ENCODE results near the gene CYTH1. TPM values are rescaled to one million over a fixed set of nuclear protein-coding genes. Genes with fewer than 3 reads are reported as not detected.

The CYTH1 gene
- total RNA-seq, 1 experiment from 2014 or later, result 9.6 TPM

DNA sequence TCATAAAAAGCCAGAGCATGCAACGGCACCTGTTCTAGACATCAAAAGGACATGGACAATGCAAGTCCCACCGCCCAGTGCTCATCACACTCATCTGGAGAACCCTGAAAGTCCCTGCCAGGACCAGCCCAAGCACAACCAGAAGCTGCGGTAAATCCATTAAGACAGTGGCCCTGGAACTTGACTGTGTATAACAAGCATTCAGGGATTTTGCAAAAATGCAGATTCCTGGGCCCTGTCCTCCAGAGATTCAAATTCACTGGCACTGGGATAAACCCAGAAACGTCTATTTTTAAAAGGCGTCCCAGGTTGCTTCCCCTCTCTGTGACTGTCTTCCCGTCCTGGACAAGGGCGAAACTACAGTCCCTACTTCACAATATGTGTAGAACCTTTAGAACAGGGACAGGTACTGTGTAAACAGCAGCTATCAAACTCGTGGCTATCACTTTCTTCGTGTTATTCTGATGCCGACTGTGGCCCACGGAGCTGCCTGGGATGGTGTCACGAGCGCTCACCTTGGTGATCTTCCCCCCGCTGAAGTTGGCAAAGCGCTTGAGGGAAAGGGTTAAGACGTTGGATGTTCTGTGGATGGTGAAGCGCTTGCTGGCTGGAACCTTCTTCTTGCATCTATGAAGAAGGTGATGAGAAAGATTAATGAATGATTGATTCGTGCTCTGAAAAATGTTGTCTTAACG, 36.2 kb upstream of the CYTH1 start:
- Histone ChIP-seq H3K4me2 (ENCODE audit: low read depth, low read length, poor library complexity, severe bottlenecking) (no peak overlapping the region), H3K4me3 (ENCODE audit: low read length) (no peak overlapping the region)

DNA sequence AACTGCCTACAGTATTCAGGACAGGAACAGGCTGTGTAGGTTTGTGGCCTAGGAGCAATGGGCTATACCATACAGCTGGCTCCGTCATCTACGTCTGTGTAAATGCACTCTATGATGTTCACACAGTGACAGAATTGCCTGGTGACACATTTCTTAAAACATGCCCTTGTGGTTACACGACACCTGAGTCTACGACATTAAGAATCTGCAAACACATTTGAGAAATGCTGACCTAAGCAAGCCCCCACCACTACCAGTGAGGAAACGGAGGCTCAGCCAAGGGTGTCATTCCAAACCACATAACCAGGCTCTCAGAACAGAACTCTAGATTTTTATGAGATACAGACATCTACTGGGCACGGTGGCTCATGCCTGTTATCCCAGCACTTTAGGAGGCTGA, 35.0 kb upstream of the CYTH1 start:
- H3K36me3 ChIP-seq (ENCODE audit: insufficient read depth, low read length), result peaks cover 56% of the 10 kb centered on the region
- no peak overlapping the region for H3K4me3 ChIP-seq (ENCODE audit: low read length)
- H3K27me3 ChIP-seq (ENCODE audit: low read length), result no peaks in the 10 kb centered on the region
- no peak overlapping the region for H3K27ac ChIP-seq (ENCODE audit: low read length)
- no peaks in the 10 kb centered on the region for H3K9me2 ChIP-seq (replicated peaks; ENCODE audit: insufficient read depth, low read length)
- H2AFZ ChIP-seq (ENCODE audit: low read length), result no peak overlapping the region
- DNase-seq, result no peak
- no peaks in the 10 kb centered on the region for H3K4me1 ChIP-seq (ENCODE audit: low read length)
- no peak overlapping the region for H3K4me2 ChIP-seq (ENCODE audit: low read depth, low read length, poor library complexity, severe bottlenecking)
- H3K9me3 ChIP-seq (ENCODE audit: low read length), result no peaks in the 10 kb centered on the region
- no peak overlapping the region for H3K9ac ChIP-seq (ENCODE audit: low read length)
- 0 out of 2 replicates have a peak, but pooled peaks cover 2% of the 10 kb centered on the region for H3K79me2 ChIP-seq (ENCODE audit: low read length)
- 0 out of 2 replicates have a peak, but pooled peaks cover 6% of the 10 kb centered on the region for H4K20me1 ChIP-seq (ENCODE audit: insufficient read depth, low read depth, low read length)

More for the DNA sequence above, 36.2 kb upstream of the CYTH1 start:
- DNase-seq, result no peak
- no peaks in the 10 kb centered on the region for H3K4me1 ChIP-seq (ENCODE audit: low read length)
- H3K9me2 ChIP-seq (replicated peaks; ENCODE audit: insufficient read depth, low read length), result no peaks in the 10 kb centered on the region
- H4K20me1 ChIP-seq (ENCODE audit: insufficient read depth, low read depth, low read length), result 0 out of 2 replicates have a peak, but pooled peaks cover 6% of the 10 kb centered on the region
- H3K9me3 ChIP-seq (ENCODE audit: low read length), result no peaks in the 10 kb centered on the region
- H2AFZ ChIP-seq (ENCODE audit: low read length), result no peak overlapping the region
- no peaks in the 10 kb centered on the region for H3K27me3 ChIP-seq (ENCODE audit: low read length)
- no peak overlapping the region for H3K9ac ChIP-seq (ENCODE audit: low read length)
- H3K27ac ChIP-seq (ENCODE audit: low read length), result no peak overlapping the region
- 0 out of 2 replicates have a peak, but pooled peaks cover 2% of the 10 kb centered on the region for H3K79me2 ChIP-seq (ENCODE audit: low read length)
- peaks cover 57% of the 10 kb centered on the region for H3K36me3 ChIP-seq (ENCODE audit: insufficient read depth, low read length)

DNA sequence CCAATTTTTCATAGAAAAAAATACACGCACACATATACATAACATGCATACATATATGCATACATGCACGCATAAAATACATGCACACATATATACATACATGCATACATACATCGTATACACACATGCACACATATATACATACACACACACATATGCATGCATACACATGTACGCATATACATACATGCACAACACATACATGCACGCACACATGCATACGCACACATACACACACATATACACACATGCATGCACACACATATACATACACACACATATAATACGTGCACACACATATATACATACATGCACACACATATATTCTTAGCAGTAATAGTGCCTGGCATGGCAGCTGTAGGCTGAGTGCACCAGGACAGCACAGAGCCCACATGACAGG, 33.6 kb upstream of the CYTH1 start:
- Histone ChIP-seq H3K4me2 (ENCODE audit: low read depth, low read length, poor library complexity, severe bottlenecking) (no peak overlapping the region), H2AFZ (ENCODE audit: low read length) (no peak overlapping the region), H3K9me3 (ENCODE audit: low read length) (no peaks in the 10 kb centered on the region), H4K20me1 (ENCODE audit: insufficient read depth, low read depth, low read length) (0 out of 2 replicates have a peak, but pooled peaks cover 6% of the 10 kb centered on the region), H3K79me2 (ENCODE audit: low read length) (0 out of 2 replicates have a peak, but pooled peaks cover 2% of the 10 kb centered on the region), H3K27ac (ENCODE audit: low read length) (no peak overlapping the region), H3K9me2 (replicated peaks; ENCODE audit: insufficient read depth, low read length) (no peaks in the 10 kb centered on the region), H3K27me3 (ENCODE audit: low read length) (no peaks in the 10 kb centered on the region), H3K4me3 (ENCODE audit: low read length) (no peak overlapping the region), H3K9ac (ENCODE audit: low read length) (no peak overlapping the region), H3K36me3 (ENCODE audit: insufficient read depth, low read length) (peaks cover 60% of the 10 kb centered on the region), H3K4me1 (ENCODE audit: low read length) (no peaks in the 10 kb centered on the region)
- no peak for DNase-seq

DNA sequence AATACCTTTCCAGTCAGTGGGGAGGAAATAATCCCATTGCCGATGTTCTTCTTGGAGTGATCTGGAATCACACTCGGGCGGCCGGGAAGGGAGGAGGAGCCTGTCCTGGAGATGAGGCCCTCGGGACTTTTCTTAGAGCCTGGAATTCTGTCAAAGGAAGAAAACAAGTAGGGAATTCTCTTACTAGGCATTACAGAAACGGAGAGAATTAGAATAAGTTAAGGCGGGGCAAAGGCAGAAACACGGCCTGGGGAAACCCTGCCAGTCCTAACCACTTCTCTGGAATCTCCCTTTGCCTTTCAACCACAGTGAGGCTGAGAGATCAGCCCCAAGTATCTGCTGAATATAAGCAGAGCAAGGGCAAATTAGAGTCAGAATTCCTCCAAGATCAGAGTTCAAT, 30.8 kb upstream of the CYTH1 start:
- no peak overlapping the region for H3K4me3 ChIP-seq (ENCODE audit: low read length)
- no peak for DNase-seq
- H3K27ac ChIP-seq (ENCODE audit: low read length), result no peak overlapping the region
- H3K36me3 ChIP-seq (ENCODE audit: insufficient read depth, low read length), result peaks cover 54% of the 10 kb centered on the region; the same call in 1 of the 2 replicates
- no peak overlapping the region for H2AFZ ChIP-seq (ENCODE audit: low read length)
- no peak overlapping the region for H3K4me2 ChIP-seq (ENCODE audit: low read depth, low read length, poor library complexity, severe bottlenecking)
- H3K27me3 ChIP-seq (ENCODE audit: low read length), result no peaks in the 10 kb centered on the region
- no peaks in the 10 kb centered on the region for H3K9me3 ChIP-seq (ENCODE audit: low read length)
- 0 out of 2 replicates have a peak, but pooled peaks cover 6% of the 10 kb centered on the region for H4K20me1 ChIP-seq (ENCODE audit: insufficient read depth, low read depth, low read length)
- H3K9ac ChIP-seq (ENCODE audit: low read length), result no peak overlapping the region
- H3K79me2 ChIP-seq (ENCODE audit: low read length), result peaks cover 7% of the 10 kb centered on the region; the same call in 1 of the 2 replicates
- H3K9me2 ChIP-seq (replicated peaks; ENCODE audit: insufficient read depth, low read length), result no peaks in the 10 kb centered on the region
- no peaks in the 10 kb centered on the region for H3K4me1 ChIP-seq (ENCODE audit: low read length)

DNA sequence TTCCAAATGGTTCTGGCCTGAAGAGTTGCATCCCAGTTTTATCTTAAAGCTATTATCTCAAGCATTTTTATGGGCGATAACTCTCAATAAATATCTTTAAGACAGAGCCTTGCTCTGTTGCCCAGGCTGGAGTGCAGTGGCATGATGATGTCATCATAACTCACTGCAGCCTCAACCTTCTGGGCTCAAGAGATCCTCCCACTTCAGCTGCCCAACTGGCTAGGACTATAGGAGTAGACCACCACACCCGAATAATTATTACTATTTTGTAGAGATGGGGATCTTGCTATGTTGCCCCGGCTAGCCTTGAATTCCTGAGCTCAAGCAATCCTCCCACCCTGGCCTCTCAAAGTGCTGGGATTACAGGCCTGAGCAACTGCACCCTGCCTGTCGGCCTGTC, 26.1 kb upstream of the CYTH1 start:
- Histone ChIP-seq H3K4me3 (ENCODE audit: low read length) (no peak overlapping the region), H2AFZ (ENCODE audit: low read length) (no peak overlapping the region), H3K36me3 (ENCODE audit: insufficient read depth, low read length) (peaks cover 43% of the 10 kb centered on the region), H4K20me1 (ENCODE audit: insufficient read depth, low read depth, low read length) (0 out of 2 replicates have a peak, but pooled peaks cover 7% of the 10 kb centered on the region), H3K4me2 (ENCODE audit: low read depth, low read length, poor library complexity, severe bottlenecking) (no peak overlapping the region), H3K27ac (ENCODE audit: low read length) (no peak overlapping the region), H3K4me1 (ENCODE audit: low read length) (no peaks in the 10 kb centered on the region), H3K79me2 (ENCODE audit: low read length) (peaks cover 4% of the 10 kb centered on the region; the same call in 1 of the 2 replicates), H3K27me3 (ENCODE audit: low read length) (no peaks in the 10 kb centered on the region), H3K9ac (ENCODE audit: low read length) (no peak overlapping the region), H3K9me3 (ENCODE audit: low read length) (no peaks in the 10 kb centered on the region), H3K9me2 (replicated peaks; ENCODE audit: insufficient read depth, low read length) (no peaks in the 10 kb centered on the region)
- no peak for DNase-seq

DNA sequence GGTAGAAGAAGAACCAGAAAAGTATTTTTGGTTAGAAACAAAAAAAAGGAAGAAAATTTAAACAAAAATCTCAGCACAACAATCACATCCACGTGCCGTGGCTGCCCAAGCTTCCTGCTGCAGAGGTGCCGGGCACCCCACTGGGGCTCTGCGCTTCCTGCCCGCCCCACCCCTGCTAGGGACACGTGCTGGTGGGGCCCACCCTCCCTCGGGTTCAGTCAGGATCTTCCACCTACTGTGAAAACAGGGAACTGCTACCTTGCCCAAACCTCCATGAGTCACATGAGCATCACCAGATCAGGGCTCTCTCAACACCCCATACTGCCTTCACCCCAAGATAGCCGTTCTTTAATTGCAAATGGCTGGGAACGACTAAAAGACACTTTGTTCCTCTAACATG, 24.4 kb upstream of the CYTH1 start:
- Histone ChIP-seq H3K27ac (ENCODE audit: low read length) (no peak overlapping the region), H3K4me3 (ENCODE audit: low read length) (no peak overlapping the region)

DNA sequence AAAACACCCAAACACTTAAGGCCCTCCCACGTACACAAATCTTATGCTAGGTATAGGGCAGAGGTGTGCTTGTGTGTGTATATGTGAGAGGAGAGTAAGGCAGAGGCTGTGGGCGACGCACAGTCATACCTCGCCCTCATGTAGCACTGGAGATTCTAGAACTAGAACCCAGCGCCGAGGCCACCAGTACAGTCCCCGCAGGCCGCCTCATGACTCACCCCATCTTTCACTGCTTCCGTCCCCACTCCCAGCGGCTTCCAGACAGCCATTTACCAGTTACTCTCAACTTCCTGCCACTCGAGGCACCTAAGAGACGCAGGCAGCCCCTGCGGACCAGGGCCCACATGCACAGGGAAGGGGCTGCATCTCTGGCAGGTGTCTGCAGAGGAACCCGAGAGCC, 23.2 kb upstream of the CYTH1 start:
- peaks cover 33% of the 10 kb centered on the region for H3K36me3 ChIP-seq (ENCODE audit: insufficient read depth, low read length)
- peaks cover 13% of the 10 kb centered on the region; the same call in 1 of the 2 replicates for H4K20me1 ChIP-seq (ENCODE audit: insufficient read depth, low read depth, low read length)
- H2AFZ ChIP-seq (ENCODE audit: low read length), result no peak overlapping the region
- no peak overlapping the region for H3K9ac ChIP-seq (ENCODE audit: low read length)
- no peak overlapping the region for H3K27ac ChIP-seq (ENCODE audit: low read length)
- peaks cover 10% of the 10 kb centered on the region for H3K79me2 ChIP-seq (ENCODE audit: low read length)
- H3K4me3 ChIP-seq (ENCODE audit: low read length), result no peak overlapping the region
- no peaks in the 10 kb centered on the region for H3K27me3 ChIP-seq (ENCODE audit: low read length)
- H3K4me2 ChIP-seq (ENCODE audit: low read depth, low read length, poor library complexity, severe bottlenecking), result no peak overlapping the region
- no peaks in the 10 kb centered on the region for H3K4me1 ChIP-seq (ENCODE audit: low read length)
- no peak for DNase-seq
- no peaks in the 10 kb centered on the region for H3K9me2 ChIP-seq (replicated peaks; ENCODE audit: insufficient read depth, low read length)
- H3K9me3 ChIP-seq (ENCODE audit: low read length), result no peaks in the 10 kb centered on the region

More for the DNA sequence above, 24.4 kb upstream of the CYTH1 start:
- Histone ChIP-seq H3K79me2 (ENCODE audit: low read length) (peaks cover 6% of the 10 kb centered on the region), H2AFZ (ENCODE audit: low read length) (no peak overlapping the region), H4K20me1 (ENCODE audit: insufficient read depth, low read depth, low read length) (peaks cover 10% of the 10 kb centered on the region; the same call in 1 of the 2 replicates), H3K27me3 (ENCODE audit: low read length) (no peaks in the 10 kb centered on the region), H3K4me1 (ENCODE audit: low read length) (no peaks in the 10 kb centered on the region), H3K9ac (ENCODE audit: low read length) (no peak overlapping the region), H3K4me2 (ENCODE audit: low read depth, low read length, poor library complexity, severe bottlenecking) (no peak overlapping the region), H3K9me2 (replicated peaks; ENCODE audit: insufficient read depth, low read length) (no peaks in the 10 kb centered on the region), H3K36me3 (ENCODE audit: insufficient read depth, low read length) (peaks cover 41% of the 10 kb centered on the region), H3K9me3 (ENCODE audit: low read length) (no peaks in the 10 kb centered on the region)
- DNase-seq, result no peak

DNA sequence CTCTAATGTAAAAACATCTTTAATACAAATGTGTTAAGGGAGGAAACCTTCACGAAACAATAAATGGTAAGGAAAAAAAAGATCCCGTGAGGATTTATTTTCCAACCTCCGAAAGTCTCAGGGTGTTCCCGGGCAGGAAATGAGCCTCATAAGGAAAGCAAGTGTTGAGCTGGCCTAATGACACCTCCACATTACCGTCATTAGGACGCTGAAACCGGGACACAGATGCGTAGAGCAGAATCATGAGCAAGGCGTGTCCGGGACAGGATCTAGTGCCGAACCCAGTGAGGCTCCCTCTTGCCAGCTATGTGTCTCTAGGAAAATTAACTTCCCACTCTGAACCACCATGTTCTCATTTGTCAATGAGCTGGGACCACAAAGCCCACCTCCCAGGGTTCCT, 22.7 kb upstream of the CYTH1 start:
- Histone ChIP-seq H3K4me3 (ENCODE audit: low read length) (no peak overlapping the region), H3K4me1 (ENCODE audit: low read length) (no peaks in the 10 kb centered on the region), H3K36me3 (ENCODE audit: insufficient read depth, low read length) (peaks cover 30% of the 10 kb centered on the region), H3K4me2 (ENCODE audit: low read depth, low read length, poor library complexity, severe bottlenecking) (no peak overlapping the region), H2AFZ (ENCODE audit: low read length) (no peak overlapping the region), H3K79me2 (ENCODE audit: low read length) (peaks cover 10% of the 10 kb centered on the region), H3K9me2 (replicated peaks; ENCODE audit: insufficient read depth, low read length) (no peaks in the 10 kb centered on the region), H3K27me3 (ENCODE audit: low read length) (no peaks in the 10 kb centered on the region), H3K9ac (ENCODE audit: low read length) (no peak overlapping the region), H3K27ac (ENCODE audit: low read length) (no peak overlapping the region), H4K20me1 (ENCODE audit: insufficient read depth, low read depth, low read length) (peaks cover 13% of the 10 kb centered on the region; the same call in 1 of the 2 replicates), H3K9me3 (ENCODE audit: low read length) (no peaks in the 10 kb centered on the region)
- no peak for DNase-seq

Measured in Karpas-422 (cell line).